Mesendoderm (in vitro differentiated cells): ENCODE measurements around the gene HSD17B8.

Experiments used
- DNase-seq: peaks from one replicate; pipeline ENCODE4 v3.0.0; 2013
- H2AK5ac ChIP-seq: 2 replicates; pipeline ENCODE4 v1.6.1; 2013; ENCODE audit warnings: low read length, inconsistent platforms
- H2BK120ac ChIP-seq: 2 replicates; pipeline ENCODE4 v1.6.1; 2013; ENCODE audit warnings: low read depth, mild to moderate bottlenecking, low read length, moderate library complexity, mixed read lengths
- H2BK15ac ChIP-seq: replicated peaks from 2 replicates; pipeline ENCODE4 v1.6.1; 2013; ENCODE audit warnings: low read depth, mild to moderate bottlenecking, moderate library complexity
- H2BK5ac ChIP-seq: 2 replicates; pipeline ENCODE4 v1.6.1; 2013; ENCODE audit warnings: low read length, inconsistent platforms
- H3K18ac ChIP-seq: 2 replicates; pipeline ENCODE4 v1.6.1; 2013; ENCODE audit warnings: mild to moderate bottlenecking, low read length, mixed read lengths
- H3K23ac ChIP-seq: one replicate; pipeline ENCODE4 v1.6.1; 2013; ENCODE audit warnings: low read length
- H3K27ac ChIP-seq: 2 replicates; pipeline ENCODE4 v1.5.1; 2013; ENCODE audit warnings: low read depth, mild to moderate bottlenecking, inconsistent platforms, low read length, moderate library complexity
- H3K27me3 ChIP-seq: 2 replicates; pipeline ENCODE4 v1.6.1; 2013; ENCODE audit warnings: low read length, control low read depth, mild to moderate bottlenecking, inconsistent platforms; ENCODE audit not compliant: insufficient read depth, poor library complexity
- H3K36me3 ChIP-seq: 2 replicates; pipeline ENCODE4 v1.6.1; 2013; ENCODE audit warnings: low read length, inconsistent platforms; ENCODE audit not compliant: control insufficient read depth, insufficient read depth
- H3K4ac ChIP-seq: one replicate; pipeline ENCODE4 v1.6.1; 2013; ENCODE audit warnings: low read depth, mild to moderate bottlenecking, low read length, moderate library complexity
- H3K4me1 ChIP-seq: 2 replicates; pipeline ENCODE4 v1.6.1; 2013; ENCODE audit warnings: low read depth, low read length, inconsistent platforms; ENCODE audit not compliant: control insufficient read depth
- H3K4me2 ChIP-seq: 2 replicates; pipeline ENCODE4 v1.6.1; 2013; ENCODE audit warnings: low read length
- H3K4me3 ChIP-seq: 2 replicates; pipeline ENCODE4 v1.5.1; 2013; ENCODE audit warnings: mild to moderate bottlenecking, low read length
- H3K56ac ChIP-seq: one replicate; pipeline ENCODE4 v1.6.1; 2013; ENCODE audit warnings: low read length
- H3K79me1 ChIP-seq: 2 replicates; pipeline ENCODE4 v1.6.1; 2013; ENCODE audit warnings: low read length, inconsistent platforms
- H3K79me2 ChIP-seq: 2 replicates; pipeline ENCODE4 v1.6.1; 2013; ENCODE audit warnings: mild to moderate bottlenecking, low read length; ENCODE audit not compliant: control insufficient read depth, insufficient read depth
- H3K9ac ChIP-seq: 2 replicates; pipeline ENCODE4 v1.6.1; 2013; ENCODE audit warnings: low read length, inconsistent platforms
- H4K5ac ChIP-seq: one replicate; pipeline ENCODE4 v1.6.1; 2013; ENCODE audit warnings: low read length
- H4K8ac ChIP-seq: one replicate; pipeline ENCODE4 v1.6.1; 2013; ENCODE audit warnings: low read depth, mild to moderate bottlenecking, control low read depth, low read length, moderate library complexity
- WGBS: extraction: QIAGEN DNeasy Blood & Tissue Kit; methylation state at CpG from one replicate; pipeline ENCODE4 v1.1.7; 2013; ENCODE audit warnings: low lambda C conversion rate, missing lambda C conversion rate; ENCODE audit not compliant: insufficient coverage; ENCODE audit errors: extremely low coverage; 5-methylcytosine and 5-hydroxymethylcytosine counted together

Gene HSD17B8

GRCh38 chr6:33177552-33178446, 26.7 kb upstream of the HSD17B8 start:
- Histone ChIP-seq H2BK5ac (no peak overlapping the region), H3K9ac (no peak overlapping the region), H4K8ac (no peak overlapping the region), H3K27me3 (no peaks in the 10 kb centered on the region), H2BK120ac (no peak overlapping the region), H3K79me2 (no peaks in the 10 kb centered on the region), H3K4me1 (no peaks in the 10 kb centered on the region), H3K18ac (no peak overlapping the region), H3K4ac (no peak overlapping the region), H3K27ac (no peak overlapping the region), H3K36me3 (no peaks in the 10 kb centered on the region), H3K4me3 (no peak overlapping the region), H4K5ac (no peak overlapping the region), H3K79me1 (no peaks in the 10 kb centered on the region), H3K23ac (no peak overlapping the region), H3K56ac (no peak overlapping the region), H3K4me2 (no peak overlapping the region), H2BK15ac (no peak overlapping the region), H2AK5ac (no peak overlapping the region)
- WGBS = no CpG with 5 or more reads among the region's 19 CpGs
- DNase-seq = no peak

GRCh38 chr6:33178755-33179475, 25.5 kb upstream of the HSD17B8 start:
- Histone ChIP-seq H3K36me3 (no peaks in the 10 kb centered on the region), H3K27ac (no peak overlapping the region), H3K4me3 (no peak overlapping the region), H3K9ac (no peak overlapping the region), H3K79me2 (no peaks in the 10 kb centered on the region), H3K18ac (no peak overlapping the region), H3K56ac (no peak overlapping the region), H3K4me1 (no peaks in the 10 kb centered on the region), H2BK5ac (no peak overlapping the region), H2BK120ac (no peak overlapping the region), H4K8ac (no peak overlapping the region), H4K5ac (no peak overlapping the region), H3K79me1 (no peaks in the 10 kb centered on the region), H2BK15ac (no peak overlapping the region), H3K4me2 (no peak overlapping the region), H2AK5ac (no peak overlapping the region), H3K4ac (no peak overlapping the region), H3K23ac (no peak overlapping the region), H3K27me3 (no peaks in the 10 kb centered on the region)
- no CpG with 5 or more reads among the region's 10 CpGs for WGBS
- DNase-seq = no peak

GRCh38 chr6:33181141-33181540, 23.3 kb upstream of the HSD17B8 start:
- Histone ChIP-seq H4K5ac (no peak overlapping the region), H3K4me2 (no peak overlapping the region), H3K4ac (no peak overlapping the region), H2BK15ac (no peak overlapping the region), H3K79me1 (no peaks in the 10 kb centered on the region), H3K4me3 (no peak overlapping the region), H2BK5ac (no peak overlapping the region), H3K18ac (no peak overlapping the region), H3K27ac (no peak overlapping the region), H3K79me2 (no peaks in the 10 kb centered on the region), H2AK5ac (no peak overlapping the region), H3K23ac (no peak overlapping the region), H4K8ac (no peak overlapping the region), H3K4me1 (no peaks in the 10 kb centered on the region), H3K36me3 (no peaks in the 10 kb centered on the region), H3K27me3 (no peaks in the 10 kb centered on the region), H3K56ac (no peak overlapping the region), H3K9ac (no peak overlapping the region), H2BK120ac (no peak overlapping the region)
- no peak for DNase-seq
- no CpG with 5 or more reads among the region's 7 CpGs for WGBS

DNA sequence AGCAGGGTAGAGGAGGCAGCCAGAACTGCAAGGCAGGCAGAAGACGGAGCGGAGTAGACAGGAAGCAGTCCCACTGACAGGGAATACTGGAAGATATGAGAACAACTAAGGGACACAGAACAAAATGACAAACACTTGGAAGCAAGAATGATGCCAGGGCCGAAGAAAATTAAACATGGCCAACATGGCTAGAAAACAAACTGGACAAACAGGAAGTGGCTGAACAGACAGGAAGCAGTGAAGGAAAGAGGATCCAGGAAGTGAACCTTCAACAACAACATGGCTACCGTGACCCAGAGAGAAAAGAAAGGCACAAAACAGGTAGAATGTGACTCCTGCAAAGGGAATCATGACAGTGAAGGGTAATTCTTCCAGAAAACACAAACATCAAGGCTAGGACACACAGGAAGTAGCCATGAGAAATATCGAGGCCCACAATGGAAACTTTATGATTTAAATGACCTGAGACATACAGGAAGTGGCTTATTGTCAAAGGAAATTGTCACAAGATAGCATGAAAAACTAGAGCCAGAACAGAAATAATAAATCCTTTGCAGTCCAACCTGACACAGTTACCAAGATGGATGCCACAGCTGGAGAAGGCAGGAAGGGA, 21.3 kb upstream of the HSD17B8 start:
- Histone ChIP-seq H3K27ac (no peak overlapping the region), H3K4me2 (no peak overlapping the region)

DNA sequence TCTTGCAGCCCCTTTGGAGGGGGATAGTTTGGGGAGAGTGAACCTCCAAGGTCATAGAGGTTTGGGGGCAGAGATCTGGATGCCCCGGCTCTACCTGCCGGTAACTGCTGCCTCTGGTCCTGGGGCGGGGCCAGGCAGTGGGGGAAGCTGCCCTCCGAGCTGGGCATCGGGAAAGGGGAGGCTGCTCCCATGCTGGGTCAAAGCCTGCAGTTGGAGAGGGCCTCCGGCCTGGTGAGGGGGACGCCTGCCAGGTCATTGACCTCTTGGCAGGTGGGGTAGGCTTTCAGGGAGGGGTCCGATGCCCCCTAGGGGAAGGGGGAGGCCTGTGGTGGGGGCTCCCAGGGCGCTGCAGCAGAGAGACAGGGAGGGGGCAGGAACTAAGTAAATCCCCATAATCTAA, 19.3 kb upstream of the HSD17B8 start:
- no peak overlapping the region for H2BK120ac ChIP-seq

More for the DNA sequence above, 21.3 kb upstream of the HSD17B8 start:
- Histone ChIP-seq H3K4ac (no peak overlapping the region), H3K79me2 (no peaks in the 10 kb centered on the region), H3K18ac (no peak overlapping the region), H4K5ac (no peak overlapping the region), H3K36me3 (no peaks in the 10 kb centered on the region), H3K23ac (no peak overlapping the region), H2BK5ac (no peak overlapping the region), H3K9ac (no peak overlapping the region), H3K4me1 (no peaks in the 10 kb centered on the region), H4K8ac (no peak overlapping the region), H3K4me3 (no peak overlapping the region), H2AK5ac (no peak overlapping the region), H2BK15ac (no peak overlapping the region), H3K56ac (no peak overlapping the region), H3K79me1 (no peaks in the 10 kb centered on the region), H3K27me3 (no peaks in the 10 kb centered on the region), H2BK120ac (no peak overlapping the region)
- DNase-seq = no peak
- no CpG with 5 or more reads among the region's 5 CpGs for WGBS

More for the DNA sequence above, 19.3 kb upstream of the HSD17B8 start:
- no peaks in the 10 kb centered on the region for H3K79me1 ChIP-seq
- H3K27me3 ChIP-seq = no peaks in the 10 kb centered on the region
- no peak overlapping the region for H2BK5ac ChIP-seq
- H3K4me3 ChIP-seq = no peak overlapping the region
- no peak for DNase-seq
- no peaks in the 10 kb centered on the region for H3K4me1 ChIP-seq
- no peak overlapping the region for H3K56ac ChIP-seq
- no peaks in the 10 kb centered on the region for H3K79me2 ChIP-seq
- H3K27ac ChIP-seq = no peak overlapping the region
- H4K5ac ChIP-seq = no peak overlapping the region
- no peak overlapping the region for H2BK15ac ChIP-seq
- no peaks in the 10 kb centered on the region for H3K36me3 ChIP-seq
- no CpG with 5 or more reads among the region's 9 CpGs for whole genome bisulfite sequencing
- no peak overlapping the region for H3K23ac ChIP-seq
- H4K8ac ChIP-seq = no peak overlapping the region
- no peak overlapping the region for H2AK5ac ChIP-seq
- no peak overlapping the region for H3K4me2 ChIP-seq
- no peak overlapping the region for H3K9ac ChIP-seq
- H3K18ac ChIP-seq = no peak overlapping the region
- H3K4ac ChIP-seq = no peak overlapping the region
